ENCODE results near the gene SYCN.

DNA sequence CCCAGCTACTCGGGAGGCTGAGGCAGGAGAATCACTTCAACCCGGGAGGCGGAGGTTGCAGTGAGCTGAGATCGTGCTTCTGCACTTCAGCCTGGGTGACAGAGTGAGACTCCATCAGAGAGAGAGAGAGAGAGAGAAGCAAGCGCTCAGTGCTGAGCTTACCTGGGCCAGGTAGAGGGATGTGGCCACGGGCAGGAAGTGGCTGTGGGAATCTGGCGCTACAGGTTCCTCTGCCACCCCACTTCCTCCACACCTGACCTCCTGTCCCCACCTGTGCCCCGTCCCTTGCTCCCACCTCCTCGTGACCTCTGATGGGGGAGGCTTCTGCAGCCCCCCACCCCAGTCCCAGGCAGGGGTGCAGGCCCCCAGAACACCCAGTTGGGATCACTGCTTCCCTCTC lies 8.3 kb downstream of the SYCN start:
- no peak for TF ChIP-seq POLR2A (IDR thresholded peaks at IDR 0.05)
- no peak for TF ChIP-seq CTCF (IDR thresholded peaks at IDR 0.05)

Data from lower leg skin (tissue), 3 donors.